Smooth muscle cell (in vitro differentiated cells): Measurements from ENCODE around the gene QPCTL. TPM values are rescaled to one million over a fixed set of nuclear protein-coding genes. Genes with fewer than 3 reads are reported as not detected.
A peak's percentile ranks its signal among the peaks of the same experiment; 100 is the strongest.
"Not testable (repeated sequence)": the region's sequence is repeated elsewhere in the genome, so short reads cannot be mapped to it uniquely, and the experiment has no call there.

ENCODE experiments used
- DNase-seq: peaks from one replicate; lab custom pipeline; 2025; ENCODE audit not compliant: unreplicated experiment; lab: John Stamatoyannopoulos, UW
- H2AFZ ChIP-seq: fragments of 200-600 bp; sonication (generic); 2 replicates; pipeline ENCODE4 v1.6.0; 2016; ENCODE audit warnings: antibody characterized with exemption, low read depth, mild to moderate bottlenecking
- H3F3A ChIP-seq: fragments of 200-600 bp; sonication (generic); 2 replicates; pipeline ENCODE4 v1.6.0; 2017; ENCODE audit warnings: antibody characterized with exemption, low read depth
- H3K27ac ChIP-seq: fragments of 200-600 bp; sonication (generic); 2 replicates; pipeline ENCODE4 v1.5.1; 2016; ENCODE audit warnings: low read depth, mild to moderate bottlenecking
- H3K27me3 ChIP-seq: fragments of 200-600 bp; sonication (generic); 2 replicates; pipeline ENCODE4 v1.6.1; 2016; ENCODE audit warnings: low read depth, mild to moderate bottlenecking
- H3K36me3 ChIP-seq: fragments of 200-600 bp; sonication (generic); 2 replicates; pipeline ENCODE4 v1.5.1; 2016; ENCODE audit warnings: low read depth
- H3K4me1 ChIP-seq: fragments of 200-600 bp; sonication (generic); 2 replicates; pipeline ENCODE4 v1.5.1; 2016; ENCODE audit warnings: low read depth
- H3K4me2 ChIP-seq: fragments of 200-600 bp; sonication (generic); 2 replicates; pipeline ENCODE4 v1.6.0; 2016; ENCODE audit warnings: mild to moderate bottlenecking
- H3K4me3 ChIP-seq: fragments of 200-600 bp; sonication (generic); 2 replicates; pipeline ENCODE4 v1.5.1; 2016; ENCODE audit warnings: mild to moderate bottlenecking
- H3K79me2 ChIP-seq: fragments of 200-600 bp; sonication (generic); 2 replicates; pipeline ENCODE4 v1.6.0; 2016; ENCODE audit warnings: low read depth, mild to moderate bottlenecking
- H3K9ac ChIP-seq: fragments of 200-600 bp; sonication (generic); 2 replicates; pipeline ENCODE4 v1.6.0; 2016; ENCODE audit warnings: low read depth
- H3K9me3 ChIP-seq: fragments of 200-600 bp; sonication (generic); replicated peaks from 2 replicates; pipeline ENCODE4 v1.5.1; 2016; ENCODE audit warnings: low read depth
- H4K20me1 ChIP-seq: fragments of 200-600 bp; sonication (generic); 2 replicates; pipeline ENCODE4 v1.6.0; 2016; ENCODE audit warnings: low read depth
- CTCF ChIP-seq: fragments of 200-600 bp; sonication (generic); IDR thresholded peaks from 2 replicates; pipeline ENCODE4 v1.5.1; 2017; ENCODE audit warnings: borderline replicate concordance, mild to moderate bottlenecking, antibody characterized with exemption; ENCODE audit not compliant: insufficient read depth, poor library complexity, severe bottlenecking
- WGBS: methylation state at CpG from one replicate; pipeline ENCODE4 v1.1.7; 2016; ENCODE audit warnings: low lambda C conversion rate; 5-methylcytosine and 5-hydroxymethylcytosine counted together
- polyA plus RNA-seq: library from polyadenylated mRNA; unstranded; fragments of >200 nt; fragmentation: Nextera tagmentation; extraction: Ambion mirVana; gene quantifications from 2 replicates; pipeline ENCODE4 v1.2.1, GENCODE V29; 2016
- total RNA-seq: library from RNA; depleted of rRNA; stranded (reverse); fragments of >200 nt; gene quantifications from 2 replicates; pipeline ENCODE4 v1.2.3, GENCODE V29; 2014

Gene QPCTL
- total and polyA plus RNA-seq, 2 experiments from 2014 or later = 12.2 to 13.3 TPM

- no peaks in the 10 kb centered on the region for H3F3A ChIP-seq
- no peak overlapping the region for H2AFZ ChIP-seq
- H3K4me3 ChIP-seq = peak overlapping the region; percentile 41
- no peaks in the 10 kb centered on the region for H3K9me3 ChIP-seq
- H3K36me3 ChIP-seq = no peaks in the 10 kb centered on the region
- H4K20me1 ChIP-seq = no peaks in the 10 kb centered on the region
- peak; percentile 52 for DNase-seq
- peaks cover 12% of the 10 kb centered on the region for H3K4me1 ChIP-seq
- H3K79me2 ChIP-seq = no peaks in the 10 kb centered on the region
- H3K4me2 ChIP-seq = peak overlapping the region; percentile 80
- no peak overlapping the region for H3K27ac ChIP-seq
- H3K9ac ChIP-seq = no peak overlapping the region
- no peaks in the 10 kb centered on the region for H3K27me3 ChIP-seq
- TF ChIP-seq CTCF = peak; percentile 95
- WGBS = 9% methylated on average over 51 of the region's 51 CpGs
These were observed 11.0 kb upstream of the QPCTL start for GRCh38 chr19:45681391-45682015.

- DNase-seq = no peak
- WGBS = 85% methylated on average over 8 of the region's 8 CpGs
- H3K4me3 ChIP-seq = no peak overlapping the region
- no peaks in the 10 kb centered on the region for H3K79me2 ChIP-seq
- no peak overlapping the region for H3K9ac ChIP-seq
- no peak overlapping the region for H3K27ac ChIP-seq
- H3K4me2 ChIP-seq = no peak overlapping the region
- H3K9me3 ChIP-seq = no peaks in the 10 kb centered on the region
- peaks cover 6% of the 10 kb centered on the region for H3K4me1 ChIP-seq
- H2AFZ ChIP-seq = no peak overlapping the region
- TF ChIP-seq CTCF = no peak
- H4K20me1 ChIP-seq = no peaks in the 10 kb centered on the region
- no peaks in the 10 kb centered on the region for H3K27me3 ChIP-seq
- no peaks in the 10 kb centered on the region for H3F3A ChIP-seq
- H3K36me3 ChIP-seq = no peaks in the 10 kb centered on the region
These were observed 10.3 kb upstream of the QPCTL start for GRCh38 chr19:45682117-45682516.

GRCh38 chr19:45682908-45683307, 9.6 kb upstream of the QPCTL start:
- H3K9ac ChIP-seq = no peak overlapping the region
- no peaks in the 10 kb centered on the region for H3K9me3 ChIP-seq
- no peak overlapping the region for H3K4me2 ChIP-seq
- H3K4me1 ChIP-seq = peaks cover 2% of the 10 kb centered on the region
- H3K36me3 ChIP-seq = no peaks in the 10 kb centered on the region
- no peaks in the 10 kb centered on the region for H4K20me1 ChIP-seq
- no peak for TF ChIP-seq CTCF
- DNase-seq = no peak
- peaks cover 5% of the 10 kb centered on the region for H3F3A ChIP-seq
- H2AFZ ChIP-seq = no peak overlapping the region
- no peaks in the 10 kb centered on the region for H3K79me2 ChIP-seq
- no peak overlapping the region for H3K27ac ChIP-seq
- no peak overlapping the region for H3K4me3 ChIP-seq
- WGBS = 87% methylated on average over 5 of the region's 5 CpGs
- H3K27me3 ChIP-seq = no peaks in the 10 kb centered on the region

- H3K4me1 ChIP-seq, H3F3A ChIP-seq, H3K27me3 ChIP-seq, H3K9me3 ChIP-seq, H2AFZ ChIP-seq, H3K4me3 ChIP-seq, H3K36me3 ChIP-seq, DNase-seq, H4K20me1 ChIP-seq, H3K79me2 ChIP-seq, H3K27ac ChIP-seq, H3K4me2 ChIP-seq, H3K9ac ChIP-seq: not testable (repeated sequence)
- WGBS = over 99% methylated on average over 11 of the region's 11 CpGs
These were observed 7.4 kb upstream of the QPCTL start for GRCh38 chr19:45685045-45685444.
